HL-60 (cell line): ENCODE results near the gene MACROD2.

Experiments used
- DNase-seq, 2 experiments: peaks; one replicate each; pipeline ENCODE4 v3.0.0-alpha.2; 2010 to 2020; ENCODE audit warnings: low read depth in 1 of 2, low spot score in 1 of 2
- H3K27ac ChIP-seq: fragments of 250-450 bp; sonication (Bioruptor Pico); replicated peaks from 2 replicates; pipeline ENCODE4 v1.5.1; 2020; ENCODE audit warnings: mild to moderate bottlenecking, moderate library complexity
- H3K27me3 ChIP-seq: fragments of 250-450 bp; sonication (Bioruptor Pico); 2 replicates; pipeline ENCODE4 v1.5.1; 2021; ENCODE audit warnings: mild to moderate bottlenecking, moderate library complexity; ENCODE audit not compliant: insufficient read depth, poor library complexity, severe bottlenecking
- H3K4me3 ChIP-seq: replicated peaks from 2 replicates; pipeline ENCODE4 v1.5.1; 2011; ENCODE audit warnings: mild to moderate bottlenecking, control low read depth, low read length; ENCODE audit not compliant: insufficient read depth
- CTCF ChIP-seq: IDR thresholded peaks from one replicate; pipeline ENCODE4 v1.5.1; 2011; ENCODE audit warnings: low read length, control low read depth, inconsistent platforms; ENCODE audit not compliant: insufficient read depth
- GABPA ChIP-seq: IDR thresholded peaks from 2 replicates; pipeline ENCODE4 v1.6.1; 2012; ENCODE audit warnings: low read depth
- POLR2AphosphoS5 ChIP-seq: IDR thresholded peaks from 2 replicates; pipeline ENCODE4 v1.6.1; 2012; ENCODE audit warnings: low read depth
- REST ChIP-seq: IDR thresholded peaks from 2 replicates; pipeline ENCODE4 v1.6.1; 2012; ENCODE audit warnings: low read depth; ENCODE audit not compliant: insufficient replicate concordance
- SPI1 ChIP-seq: IDR thresholded peaks from 2 replicates; pipeline ENCODE4 v1.6.1; 2012; ENCODE audit warnings: low read depth, mild to moderate bottlenecking, borderline replicate concordance

The MACROD2 gene

GRCh38 chr20:14234666-14235295 lies 239.5 kb downstream of the MACROD2 start:
- no peak for DNase-seq
- Histone ChIP-seq H3K27me3 (no peaks in the 10 kb centered on the region), H3K4me3 (no peak overlapping the region), H3K27ac (no peak overlapping the region)
- TF ChIP-seq REST (no peak), CTCF (no peak), POLR2AphosphoS5 (no peak), SPI1 (no peak), GABPA (no peak)

GRCh38 chr20:14235355-14235754 lies 240.0 kb downstream of the MACROD2 start:
- TF ChIP-seq SPI1 (no peak), CTCF (no peak), GABPA (no peak), POLR2AphosphoS5 (no peak), REST (no peak)
- Histone ChIP-seq H3K27ac (no peak overlapping the region), H3K4me3 (no peak overlapping the region), H3K27me3 (no peaks in the 10 kb centered on the region)
- no peak for DNase-seq

- no peak for TF ChIP-seq GABPA
- TF ChIP-seq SPI1, result no peak
- no peak for TF ChIP-seq CTCF
- TF ChIP-seq POLR2AphosphoS5, result no peak
- no peak for TF ChIP-seq REST
- H3K4me3 ChIP-seq, result no peak overlapping the region
- DNase-seq, result no peak
- H3K27me3 ChIP-seq, result no peaks in the 10 kb centered on the region
- no peak overlapping the region for H3K27ac ChIP-seq
Observed at GRCh38 chr20:14245368-14245970, 250.2 kb downstream of the MACROD2 start.
